ENCODE measurements around the gene LRP11. TPM values are rescaled to one million over a fixed set of nuclear protein-coding genes. Genes with fewer than 3 reads are reported as not detected.
"Not testable (repeated sequence)": the region's sequence is repeated elsewhere in the genome, so short reads cannot be mapped to it uniquely, and the experiment has no call there.

LRP11 gene
- total RNA-seq, 1 donor from 2014 or later, result 10.8 TPM

DNA sequence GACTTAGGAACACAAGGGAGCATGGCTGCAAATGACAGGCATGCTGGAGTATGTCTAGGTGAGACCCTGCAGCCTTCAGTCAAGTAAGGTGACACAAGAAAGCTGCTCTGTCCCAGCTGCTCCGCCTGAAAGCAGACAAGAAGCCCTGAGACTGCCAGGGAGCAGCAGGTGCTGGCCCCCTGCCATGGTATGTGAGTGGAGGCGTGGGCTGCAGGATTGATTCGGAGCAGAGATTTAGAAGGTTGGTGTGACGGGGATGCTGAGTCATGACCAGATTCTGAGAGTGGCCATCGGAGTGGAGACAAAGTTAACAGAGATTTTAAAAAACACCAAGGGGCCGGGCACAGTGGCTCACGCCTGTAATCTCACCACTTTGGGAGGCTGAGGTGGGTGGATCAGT is 17.8 kb downstream of the LRP11 start:
- no peak for DNase-seq
- TF ChIP-seq CTCF (IDR thresholded peaks at IDR 0.05; ENCODE audit: partially characterized antibody, unreplicated experiment), result no peak
- no peaks in the 10 kb centered on the region for H3K4me1 Mint-ChIP-seq (ENCODE audit: low read depth, unreplicated experiment)

DNA sequence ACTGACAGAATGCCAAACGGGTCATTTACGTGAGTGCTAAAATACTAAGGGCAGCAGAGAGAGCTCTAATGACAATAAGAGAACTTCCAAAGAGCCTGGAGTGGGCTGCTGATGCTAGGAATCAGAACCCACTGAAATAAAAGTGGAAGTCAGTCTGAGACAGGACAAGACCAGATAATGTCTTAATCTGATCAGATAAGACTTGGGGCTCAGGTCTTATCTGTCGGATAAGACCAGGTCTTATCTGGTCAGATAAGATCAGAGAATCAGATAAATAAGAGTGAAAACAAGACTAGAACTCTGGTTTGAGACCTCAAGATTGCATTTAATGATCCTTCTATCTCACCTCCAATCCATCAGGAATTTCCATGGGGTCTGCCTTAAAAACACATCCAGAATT is 18.6 kb downstream of the LRP11 start:
- Mint-ChIP-seq H3K27ac (ENCODE audit: unreplicated experiment) (no peak overlapping the region), H3K36me3 (ENCODE audit: unreplicated experiment) (peaks cover 9% of the 10 kb centered on the region), H3K9me3 (ENCODE audit: unreplicated experiment) (peaks cover 2% of the 10 kb centered on the region), H3K4me3 (ENCODE audit: unreplicated experiment) (no peak overlapping the region), H3K4me1 (ENCODE audit: low read depth, unreplicated experiment) (no peaks in the 10 kb centered on the region), H3K27me3 (ENCODE audit: unreplicated experiment) (peaks cover 2% of the 10 kb centered on the region)
- no peak for TF ChIP-seq CTCF (IDR thresholded peaks at IDR 0.05; ENCODE audit: partially characterized antibody, unreplicated experiment)
- DNase-seq, result no peak

More for the DNA sequence above, 17.8 kb downstream of the LRP11 start:
- peaks cover 2% of the 10 kb centered on the region for H3K27me3 Mint-ChIP-seq (ENCODE audit: unreplicated experiment)
- peaks cover 14% of the 10 kb centered on the region for H3K36me3 Mint-ChIP-seq (ENCODE audit: unreplicated experiment)
- H3K9me3 Mint-ChIP-seq (ENCODE audit: unreplicated experiment), result peaks cover 2% of the 10 kb centered on the region
- H3K27ac Mint-ChIP-seq (ENCODE audit: unreplicated experiment), result no peak overlapping the region
- no peak overlapping the region for H3K4me3 Mint-ChIP-seq (ENCODE audit: unreplicated experiment)

- Mint-ChIP-seq H3K9me3 (ENCODE audit: unreplicated experiment) (peaks cover 2% of the 10 kb centered on the region), H3K36me3 (ENCODE audit: unreplicated experiment) (peaks cover 4% of the 10 kb centered on the region)
These were observed 19.7 kb downstream of the LRP11 start for GRCh38 chr6:149844480-149844879.

GRCh38 chr6:149844036-149844435 is 20.1 kb downstream of the LRP11 start:
- not testable (repeated sequence) for H3K27ac Mint-ChIP-seq (ENCODE audit: unreplicated experiment); H3K27me3 Mint-ChIP-seq (ENCODE audit: unreplicated experiment); H3K9me3 Mint-ChIP-seq (ENCODE audit: unreplicated experiment); DNase-seq; H3K36me3 Mint-ChIP-seq (ENCODE audit: unreplicated experiment); H3K4me1 Mint-ChIP-seq (ENCODE audit: low read depth, unreplicated experiment); H3K4me3 Mint-ChIP-seq (ENCODE audit: unreplicated experiment)

More at GRCh38 chr6:149844480-149844879, 19.7 kb downstream of the LRP11 start:
- no peak for TF ChIP-seq CTCF (IDR thresholded peaks at IDR 0.05; ENCODE audit: partially characterized antibody, unreplicated experiment)
- Mint-ChIP-seq H3K4me3 (ENCODE audit: unreplicated experiment) (no peak overlapping the region), H3K27ac (ENCODE audit: unreplicated experiment) (no peak overlapping the region), H3K27me3 (ENCODE audit: unreplicated experiment) (peaks cover 2% of the 10 kb centered on the region), H3K4me1 (ENCODE audit: low read depth, unreplicated experiment) (no peaks in the 10 kb centered on the region)
- no peak for DNase-seq

DNA sequence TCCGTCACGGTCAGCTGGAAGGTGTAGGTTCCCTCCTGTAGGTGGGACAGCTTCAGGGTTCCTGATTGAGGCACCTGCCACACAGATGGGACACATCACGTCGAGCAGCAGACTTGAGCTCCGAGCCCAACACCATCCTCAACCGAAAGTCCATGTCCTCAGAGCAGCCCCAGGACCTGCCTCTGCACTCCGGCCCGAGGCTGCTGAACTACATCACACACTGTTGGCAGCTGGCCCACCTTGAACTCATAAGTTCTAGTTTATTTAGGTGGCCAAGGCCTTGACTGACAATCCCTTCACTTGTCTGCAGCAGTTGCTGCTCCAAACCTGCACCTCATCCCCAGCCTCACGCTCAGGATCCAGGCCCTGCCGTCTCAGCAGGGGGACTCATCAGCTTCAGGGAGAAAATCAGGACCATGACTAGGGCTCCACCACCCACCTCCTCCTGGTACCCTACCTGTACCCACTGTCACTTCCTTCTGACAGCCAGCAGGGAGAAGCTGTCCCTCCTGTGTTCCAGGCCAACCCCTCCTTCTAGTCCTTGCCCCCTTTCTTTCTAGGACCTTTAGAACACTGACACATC is 21.0 kb downstream of the LRP11 start:
- Mint-ChIP-seq H3K4me1 (ENCODE audit: low read depth, unreplicated experiment) (no peaks in the 10 kb centered on the region), H3K36me3 (ENCODE audit: unreplicated experiment) (peaks cover 4% of the 10 kb centered on the region), H3K9me3 (ENCODE audit: unreplicated experiment) (peaks cover 2% of the 10 kb centered on the region), H3K4me3 (ENCODE audit: unreplicated experiment) (no peak overlapping the region), H3K27ac (ENCODE audit: unreplicated experiment) (peak overlapping the region; percentile 52), H3K27me3 (ENCODE audit: unreplicated experiment) (peaks cover 2% of the 10 kb centered on the region)
- DNase-seq, result no peak
- TF ChIP-seq CTCF (IDR thresholded peaks at IDR 0.05; ENCODE audit: partially characterized antibody, unreplicated experiment), result no peak

All from glutamatergic neuron (in vitro differentiated cells).